Thyroid gland (tissue), 4 donors: ENCODE measurements around the gene EGLN2.

Source experiments
- POLR2A ChIP-seq, 2 donors: fragments of 450-650 bp; IDR thresholded peaks; one replicate each; pipeline ENCODE4 v1.6.1; 2017; ENCODE audit warnings: antibody characterized with exemption in 2 of 2, mild to moderate bottlenecking in 2 of 2, moderate library complexity in 1 of 2
- TF ChIP-seq, protein P1 (sequence below), 6 experiments: fragments of 200-600 bp in 3 of 6; fragments of 450-650 bp in 3 of 6; sonication (generic) in 3 of 6; IDR thresholded peaks; one replicate each; pipeline ENCODE4 v1.5.1; 2016 to 2019; ENCODE audit warnings: antibody characterized with exemption in 6 of 6, mild to moderate bottlenecking in 2 of 6, inconsistent platforms in 1 of 6, moderate library complexity in 1 of 6

DNA sequence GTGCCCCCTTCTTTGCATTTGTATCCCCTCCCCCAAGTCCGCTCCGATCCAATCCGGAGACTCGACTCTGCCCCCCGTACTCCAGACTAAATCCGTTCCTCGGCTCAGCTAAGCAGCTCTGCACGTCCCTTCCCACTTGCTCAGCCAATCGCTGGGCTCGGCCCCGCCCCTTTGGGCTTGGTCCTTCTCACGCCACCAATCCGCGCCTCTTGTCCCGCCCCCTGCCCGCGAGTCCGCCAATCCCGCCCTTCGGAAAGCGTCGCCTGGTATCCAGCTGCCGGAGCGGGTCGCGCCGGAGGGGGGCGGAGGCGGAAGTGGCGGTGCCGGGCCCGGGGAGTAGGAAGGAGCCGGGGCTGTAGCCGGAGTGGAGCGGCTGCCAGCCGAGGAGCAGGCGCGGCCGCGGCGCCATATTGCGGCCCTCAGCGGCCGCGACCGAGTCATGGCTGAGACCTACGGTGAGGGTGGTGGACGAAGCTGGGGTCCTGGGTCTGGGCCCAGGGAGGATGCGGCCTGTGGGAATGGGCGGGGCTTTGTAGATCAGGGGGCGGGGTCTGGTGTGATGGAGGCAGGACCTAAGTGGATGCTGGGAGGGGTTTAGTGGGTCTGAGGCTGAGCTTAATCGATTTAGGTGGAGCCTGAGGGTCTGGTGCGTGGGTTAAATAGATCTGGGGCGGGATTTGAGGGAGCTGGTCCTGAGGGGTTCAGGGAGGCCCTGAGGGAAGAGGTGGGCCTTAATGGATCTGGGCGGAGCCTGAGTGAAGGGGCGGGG lies 20.9 kb upstream of the EGLN2 start, which contains the start of gene RAB4B:
- TF ChIP-seq, protein P1, sequence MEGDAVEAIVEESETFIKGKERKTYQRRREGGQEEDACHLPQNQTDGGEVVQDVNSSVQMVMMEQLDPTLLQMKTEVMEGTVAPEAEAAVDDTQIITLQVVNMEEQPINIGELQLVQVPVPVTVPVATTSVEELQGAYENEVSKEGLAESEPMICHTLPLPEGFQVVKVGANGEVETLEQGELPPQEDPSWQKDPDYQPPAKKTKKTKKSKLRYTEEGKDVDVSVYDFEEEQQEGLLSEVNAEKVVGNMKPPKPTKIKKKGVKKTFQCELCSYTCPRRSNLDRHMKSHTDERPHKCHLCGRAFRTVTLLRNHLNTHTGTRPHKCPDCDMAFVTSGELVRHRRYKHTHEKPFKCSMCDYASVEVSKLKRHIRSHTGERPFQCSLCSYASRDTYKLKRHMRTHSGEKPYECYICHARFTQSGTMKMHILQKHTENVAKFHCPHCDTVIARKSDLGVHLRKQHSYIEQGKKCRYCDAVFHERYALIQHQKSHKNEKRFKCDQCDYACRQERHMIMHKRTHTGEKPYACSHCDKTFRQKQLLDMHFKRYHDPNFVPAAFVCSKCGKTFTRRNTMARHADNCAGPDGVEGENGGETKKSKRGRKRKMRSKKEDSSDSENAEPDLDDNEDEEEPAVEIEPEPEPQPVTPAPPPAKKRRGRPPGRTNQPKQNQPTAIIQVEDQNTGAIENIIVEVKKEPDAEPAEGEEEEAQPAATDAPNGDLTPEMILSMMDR (IDR thresholded peaks at IDR 0.05): peak in 3 of 6 experiments; percentile 14 to 25 (median 21)
- TF ChIP-seq POLR2A (IDR thresholded peaks at IDR 0.05): peak; percentile 56 to 75
